GM18526 (cell line): ENCODE results near the gene ARHGAP10.
A peak's percentile ranks its signal among the peaks of the same experiment; 100 is the strongest.

Experiments used
- POLR2A ChIP-seq: IDR thresholded peaks from 3 replicates; pipeline ENCODE4 v1.6.1; 2011; ENCODE audit not compliant: insufficient read length; ENCODE audit errors: extremely low read depth

Gene ARHGAP10

GRCh38 chr4:147731580-147732517 is at the start of gene ARHGAP10:
Gene ARHGAP10, plus strand, starts transcription at chr4:147732088. Its CDS starts 214 bp downstream, at chr4:147732302.
- peak; percentile 81 for TF ChIP-seq POLR2A

- no peak for TF ChIP-seq POLR2A
Observed at GRCh38 chr4:147682755-147683154, 49.1 kb upstream of the ARHGAP10 start.

GRCh38 chr4:147683188-147683591 is 48.7 kb upstream of the ARHGAP10 start:
- no peak for TF ChIP-seq POLR2A

- peak; percentile 98 for TF ChIP-seq POLR2A
Observed at GRCh38 chr4:147683717-147684700, 47.9 kb upstream of the ARHGAP10 start, which contains the start of gene PRMT9. Gene PRMT9, minus strand, starts transcription at chr4:147684163. Its CDS starts 176 bp downstream, at chr4:147683987.

GRCh38 chr4:147689067-147689466 is 42.8 kb upstream of the ARHGAP10 start:
- no peak for TF ChIP-seq POLR2A

GRCh38 chr4:147691820-147692219 is 40.1 kb upstream of the ARHGAP10 start:
- no peak for TF ChIP-seq POLR2A

- no peak for TF ChIP-seq POLR2A
Observed at GRCh38 chr4:147693218-147693617, 38.7 kb upstream of the ARHGAP10 start.

- TF ChIP-seq POLR2A = no peak
Observed at GRCh38 chr4:147696866-147697265, 35.0 kb upstream of the ARHGAP10 start.

GRCh38 chr4:147704846-147705245 is 27.0 kb upstream of the ARHGAP10 start:
- no peak for TF ChIP-seq POLR2A

GRCh38 chr4:147707892-147708672 is 23.8 kb upstream of the ARHGAP10 start:
- no peak for TF ChIP-seq POLR2A

- TF ChIP-seq POLR2A = no peak
Observed at GRCh38 chr4:147709999-147710398, 21.9 kb upstream of the ARHGAP10 start.

- no peak for TF ChIP-seq POLR2A
Observed at GRCh38 chr4:147714575-147715401, 17.1 kb upstream of the ARHGAP10 start.

GRCh38 chr4:147717878-147718277 is 14.0 kb upstream of the ARHGAP10 start:
- TF ChIP-seq POLR2A = no peak

- TF ChIP-seq POLR2A = no peak
Observed at GRCh38 chr4:147723326-147723725, 8.6 kb upstream of the ARHGAP10 start.
